Measurements from ENCODE around the gene CLDN22. TPM values are rescaled to one million over a fixed set of nuclear protein-coding genes. Genes with fewer than 3 reads are reported as not detected.

The CLDN22 gene
- total RNA-seq, 1 donor from 2014 or later, result not detected

DNA sequence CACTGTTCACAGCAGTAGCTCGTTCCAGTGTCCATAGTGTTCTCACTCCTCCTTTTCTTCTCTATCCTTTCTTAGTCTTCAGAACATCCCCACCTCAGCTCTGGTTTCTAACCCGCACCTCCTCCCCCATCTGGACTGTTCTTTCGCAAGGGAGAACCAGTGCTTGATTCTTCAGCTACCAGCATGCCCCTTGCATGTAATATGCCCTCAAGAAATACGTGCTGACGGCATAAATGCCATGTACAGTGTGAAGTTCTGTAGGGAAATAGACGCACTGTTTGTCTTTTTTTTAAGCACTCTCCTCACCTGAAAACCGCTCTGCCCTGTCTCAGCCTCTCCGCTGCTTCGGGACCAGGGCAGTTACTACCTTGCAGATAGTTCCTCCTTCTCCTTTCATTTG lies 5.3 kb downstream of the CLDN22 start:
- H3K4me3 Mint-ChIP-seq (ENCODE audit: unreplicated experiment), result no peak overlapping the region
- H3K36me3 Mint-ChIP-seq (ENCODE audit: unreplicated experiment), result peaks cover 8% of the 10 kb centered on the region
- no peak overlapping the region for H3K27ac Mint-ChIP-seq (ENCODE audit: unreplicated experiment)
- DNase-seq, result no peak
- H3K9me3 Mint-ChIP-seq (ENCODE audit: unreplicated experiment), result peaks cover 2% of the 10 kb centered on the region
- H3K4me1 Mint-ChIP-seq (ENCODE audit: low read depth, unreplicated experiment), result no peaks in the 10 kb centered on the region
- H3K27me3 Mint-ChIP-seq (ENCODE audit: unreplicated experiment), result no peaks in the 10 kb centered on the region
- TF ChIP-seq, protein P1, sequence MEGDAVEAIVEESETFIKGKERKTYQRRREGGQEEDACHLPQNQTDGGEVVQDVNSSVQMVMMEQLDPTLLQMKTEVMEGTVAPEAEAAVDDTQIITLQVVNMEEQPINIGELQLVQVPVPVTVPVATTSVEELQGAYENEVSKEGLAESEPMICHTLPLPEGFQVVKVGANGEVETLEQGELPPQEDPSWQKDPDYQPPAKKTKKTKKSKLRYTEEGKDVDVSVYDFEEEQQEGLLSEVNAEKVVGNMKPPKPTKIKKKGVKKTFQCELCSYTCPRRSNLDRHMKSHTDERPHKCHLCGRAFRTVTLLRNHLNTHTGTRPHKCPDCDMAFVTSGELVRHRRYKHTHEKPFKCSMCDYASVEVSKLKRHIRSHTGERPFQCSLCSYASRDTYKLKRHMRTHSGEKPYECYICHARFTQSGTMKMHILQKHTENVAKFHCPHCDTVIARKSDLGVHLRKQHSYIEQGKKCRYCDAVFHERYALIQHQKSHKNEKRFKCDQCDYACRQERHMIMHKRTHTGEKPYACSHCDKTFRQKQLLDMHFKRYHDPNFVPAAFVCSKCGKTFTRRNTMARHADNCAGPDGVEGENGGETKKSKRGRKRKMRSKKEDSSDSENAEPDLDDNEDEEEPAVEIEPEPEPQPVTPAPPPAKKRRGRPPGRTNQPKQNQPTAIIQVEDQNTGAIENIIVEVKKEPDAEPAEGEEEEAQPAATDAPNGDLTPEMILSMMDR (IDR thresholded peaks at IDR 0.05; ENCODE audit: partially characterized antibody, unreplicated experiment), result no peak

GRCh38 chr4:183314336-183314735 lies 5.7 kb downstream of the CLDN22 start:
- H3K4me3 Mint-ChIP-seq (ENCODE audit: unreplicated experiment), result no peak overlapping the region
- H3K9me3 Mint-ChIP-seq (ENCODE audit: unreplicated experiment), result peaks cover 2% of the 10 kb centered on the region
- no peak for DNase-seq
- H3K4me1 Mint-ChIP-seq (ENCODE audit: low read depth, unreplicated experiment), result no peaks in the 10 kb centered on the region
- TF ChIP-seq, protein P1 (IDR thresholded peaks at IDR 0.05; ENCODE audit: partially characterized antibody, unreplicated experiment), result no peak
- no peaks in the 10 kb centered on the region for H3K27me3 Mint-ChIP-seq (ENCODE audit: unreplicated experiment)
- peaks cover 8% of the 10 kb centered on the region for H3K36me3 Mint-ChIP-seq (ENCODE audit: unreplicated experiment)
- no peak overlapping the region for H3K27ac Mint-ChIP-seq (ENCODE audit: unreplicated experiment)

DNA sequence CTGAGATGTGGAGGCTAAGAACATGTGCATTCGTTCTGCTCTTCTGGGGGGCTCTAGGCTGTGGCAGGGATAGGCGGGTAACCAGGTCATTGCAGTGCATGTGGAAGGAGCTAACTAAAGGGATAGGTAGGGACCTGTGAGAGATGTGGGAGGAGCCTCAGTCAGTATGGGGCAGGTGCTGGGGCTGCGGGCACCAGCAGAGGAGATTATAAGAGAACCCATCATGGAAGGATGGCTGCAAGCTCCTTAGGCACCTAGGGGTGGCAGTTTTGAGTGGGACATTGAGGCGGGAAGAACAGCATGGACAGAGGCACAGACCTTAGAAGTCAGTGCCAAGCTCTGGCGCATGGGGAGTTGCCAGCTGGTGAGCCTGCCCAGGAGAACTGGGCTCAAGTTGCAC lies 7.2 kb downstream of the CLDN22 start:
- H3K9me3 Mint-ChIP-seq (ENCODE audit: unreplicated experiment), result peaks cover 2% of the 10 kb centered on the region
- H3K27me3 Mint-ChIP-seq (ENCODE audit: unreplicated experiment), result no peaks in the 10 kb centered on the region
- H3K36me3 Mint-ChIP-seq (ENCODE audit: unreplicated experiment), result peaks cover 8% of the 10 kb centered on the region
- no peak for DNase-seq
- H3K4me3 Mint-ChIP-seq (ENCODE audit: unreplicated experiment), result no peak overlapping the region
- TF ChIP-seq, protein P1 (IDR thresholded peaks at IDR 0.05; ENCODE audit: partially characterized antibody, unreplicated experiment), result no peak
- no peaks in the 10 kb centered on the region for H3K4me1 Mint-ChIP-seq (ENCODE audit: low read depth, unreplicated experiment)
- no peak overlapping the region for H3K27ac Mint-ChIP-seq (ENCODE audit: unreplicated experiment)

- Mint-ChIP-seq H3K4me3 (ENCODE audit: unreplicated experiment) (no peak overlapping the region), H3K9me3 (ENCODE audit: unreplicated experiment) (no peaks in the 10 kb centered on the region), H3K4me1 (ENCODE audit: low read depth, unreplicated experiment) (no peaks in the 10 kb centered on the region), H3K36me3 (ENCODE audit: unreplicated experiment) (no peaks in the 10 kb centered on the region), H3K27me3 (ENCODE audit: unreplicated experiment) (no peaks in the 10 kb centered on the region), H3K27ac (ENCODE audit: unreplicated experiment) (no peak overlapping the region)
- no peak for DNase-seq
- TF ChIP-seq, protein P1 (IDR thresholded peaks at IDR 0.05; ENCODE audit: partially characterized antibody, unreplicated experiment), result no peak
These were observed 13.3 kb downstream of the CLDN22 start for GRCh38 chr4:183306811-183307210.

GRCh38 chr4:183304538-183304937 lies 15.5 kb downstream of the CLDN22 start:
- H3K4me1 Mint-ChIP-seq (ENCODE audit: low read depth, unreplicated experiment), result no peaks in the 10 kb centered on the region
- H3K27me3 Mint-ChIP-seq (ENCODE audit: unreplicated experiment), result no peaks in the 10 kb centered on the region
- no peak overlapping the region for H3K4me3 Mint-ChIP-seq (ENCODE audit: unreplicated experiment)
- TF ChIP-seq, protein P1 (IDR thresholded peaks at IDR 0.05; ENCODE audit: partially characterized antibody, unreplicated experiment), result no peak
- H3K27ac Mint-ChIP-seq (ENCODE audit: unreplicated experiment), result no peak overlapping the region
- no peaks in the 10 kb centered on the region for H3K36me3 Mint-ChIP-seq (ENCODE audit: unreplicated experiment)
- no peak for DNase-seq
- no peaks in the 10 kb centered on the region for H3K9me3 Mint-ChIP-seq (ENCODE audit: unreplicated experiment)

Data from glutamatergic neuron (in vitro differentiated cells).